Gastroesophageal sphincter (tissue), 3 donors: ENCODE measurements around the gene P2RY2.

ENCODE experiments used
- CTCF ChIP-seq, 4 experiments: fragments of 200-600 bp in 2 of 4; fragments of 450-650 bp in 2 of 4; sonication (generic) in 1 of 4; IDR thresholded peaks; one replicate each; pipeline ENCODE4 v1.5.1; 2017 to 2019; ENCODE audit warnings: antibody characterized with exemption in 4 of 4, mild to moderate bottlenecking in 2 of 4, moderate library complexity in 2 of 4
- EP300 ChIP-seq: sonication (generic); formaldehyde crosslinking; IDR thresholded peaks from one replicate; pipeline ENCODE4 v1.6.1; 2017; ENCODE audit warnings: antibody characterized with exemption, mild to moderate bottlenecking
- POLR2A ChIP-seq, 2 donors: fragments of 450-650 bp; IDR thresholded peaks; one replicate each; pipeline ENCODE4 v1.6.1; 2017; ENCODE audit warnings: antibody characterized with exemption in 2 of 2, mild to moderate bottlenecking in 2 of 2, moderate library complexity in 1 of 2
- POLR2AphosphoS5 ChIP-seq: sonication (generic); formaldehyde crosslinking; IDR thresholded peaks from one replicate; pipeline ENCODE4 v1.6.1; 2017; ENCODE audit warnings: antibody characterized with exemption

- no peak for TF ChIP-seq CTCF (IDR thresholded peaks at IDR 0.05)
- TF ChIP-seq EP300 = no peak
- no peak for TF ChIP-seq POLR2A (IDR thresholded peaks at IDR 0.05)
- no peak for TF ChIP-seq POLR2AphosphoS5
Observed at GRCh38 chr11:73221451-73221850, 3.4 kb downstream of the P2RY2 start.
